HL-60 (cell line): ENCODE measurements around the gene R3HDM2.

Source experiments
- DNase-seq, 2 experiments: peaks; one replicate each; pipeline ENCODE4 v3.0.0-alpha.2; 2010 to 2020; ENCODE audit warnings: low read depth in 1 of 2, low spot score in 1 of 2
- H3K27ac ChIP-seq: fragments of 250-450 bp; sonication (Bioruptor Pico); replicated peaks from 2 replicates; pipeline ENCODE4 v1.5.1; 2020; ENCODE audit warnings: mild to moderate bottlenecking, moderate library complexity
- H3K27me3 ChIP-seq: fragments of 250-450 bp; sonication (Bioruptor Pico); 2 replicates; pipeline ENCODE4 v1.5.1; 2021; ENCODE audit warnings: mild to moderate bottlenecking, moderate library complexity; ENCODE audit not compliant: insufficient read depth, poor library complexity, severe bottlenecking
- H3K4me3 ChIP-seq: replicated peaks from 2 replicates; pipeline ENCODE4 v1.5.1; 2011; ENCODE audit warnings: mild to moderate bottlenecking, control low read depth, low read length; ENCODE audit not compliant: insufficient read depth
- CTCF ChIP-seq: IDR thresholded peaks from one replicate; pipeline ENCODE4 v1.5.1; 2011; ENCODE audit warnings: low read length, control low read depth, inconsistent platforms; ENCODE audit not compliant: insufficient read depth
- GABPA ChIP-seq: IDR thresholded peaks from 2 replicates; pipeline ENCODE4 v1.6.1; 2012; ENCODE audit warnings: low read depth
- POLR2AphosphoS5 ChIP-seq: IDR thresholded peaks from 2 replicates; pipeline ENCODE4 v1.6.1; 2012; ENCODE audit warnings: low read depth
- SPI1 ChIP-seq: IDR thresholded peaks from 2 replicates; pipeline ENCODE4 v1.6.1; 2012; ENCODE audit warnings: low read depth, mild to moderate bottlenecking, borderline replicate concordance
- TF ChIP-seq, protein P1 (sequence below): IDR thresholded peaks from 2 replicates; pipeline ENCODE4 v1.6.1; 2012; ENCODE audit warnings: low read depth; ENCODE audit not compliant: insufficient replicate concordance

Gene R3HDM2

DNA sequence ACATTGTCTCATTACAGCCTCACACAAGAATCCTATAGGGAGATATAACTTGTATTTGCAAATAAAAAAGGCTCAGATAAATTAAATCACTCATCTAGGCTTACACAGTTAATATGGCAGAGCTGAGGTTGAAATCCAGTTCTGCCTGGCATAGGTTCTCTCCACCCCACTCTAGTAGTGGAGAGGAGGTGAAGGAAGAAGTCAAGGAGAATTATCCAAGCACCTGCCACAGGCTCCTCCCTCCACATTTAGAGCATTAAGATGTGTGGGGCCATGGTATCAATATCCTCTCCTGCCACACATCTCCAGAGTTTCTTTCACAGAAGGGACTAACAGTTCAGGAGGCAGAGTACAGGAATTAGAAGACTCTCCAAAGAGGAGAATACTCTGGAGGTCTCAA lies 157.3 kb downstream of the R3HDM2 start:
- TF ChIP-seq, protein P1, sequence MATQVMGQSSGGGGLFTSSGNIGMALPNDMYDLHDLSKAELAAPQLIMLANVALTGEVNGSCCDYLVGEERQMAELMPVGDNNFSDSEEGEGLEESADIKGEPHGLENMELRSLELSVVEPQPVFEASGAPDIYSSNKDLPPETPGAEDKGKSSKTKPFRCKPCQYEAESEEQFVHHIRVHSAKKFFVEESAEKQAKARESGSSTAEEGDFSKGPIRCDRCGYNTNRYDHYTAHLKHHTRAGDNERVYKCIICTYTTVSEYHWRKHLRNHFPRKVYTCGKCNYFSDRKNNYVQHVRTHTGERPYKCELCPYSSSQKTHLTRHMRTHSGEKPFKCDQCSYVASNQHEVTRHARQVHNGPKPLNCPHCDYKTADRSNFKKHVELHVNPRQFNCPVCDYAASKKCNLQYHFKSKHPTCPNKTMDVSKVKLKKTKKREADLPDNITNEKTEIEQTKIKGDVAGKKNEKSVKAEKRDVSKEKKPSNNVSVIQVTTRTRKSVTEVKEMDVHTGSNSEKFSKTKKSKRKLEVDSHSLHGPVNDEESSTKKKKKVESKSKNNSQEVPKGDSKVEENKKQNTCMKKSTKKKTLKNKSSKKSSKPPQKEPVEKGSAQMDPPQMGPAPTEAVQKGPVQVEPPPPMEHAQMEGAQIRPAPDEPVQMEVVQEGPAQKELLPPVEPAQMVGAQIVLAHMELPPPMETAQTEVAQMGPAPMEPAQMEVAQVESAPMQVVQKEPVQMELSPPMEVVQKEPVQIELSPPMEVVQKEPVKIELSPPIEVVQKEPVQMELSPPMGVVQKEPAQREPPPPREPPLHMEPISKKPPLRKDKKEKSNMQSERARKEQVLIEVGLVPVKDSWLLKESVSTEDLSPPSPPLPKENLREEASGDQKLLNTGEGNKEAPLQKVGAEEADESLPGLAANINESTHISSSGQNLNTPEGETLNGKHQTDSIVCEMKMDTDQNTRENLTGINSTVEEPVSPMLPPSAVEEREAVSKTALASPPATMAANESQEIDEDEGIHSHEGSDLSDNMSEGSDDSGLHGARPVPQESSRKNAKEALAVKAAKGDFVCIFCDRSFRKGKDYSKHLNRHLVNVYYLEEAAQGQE: no peak
- TF ChIP-seq POLR2AphosphoS5 (no peak), CTCF (no peak), SPI1 (no peak), GABPA (no peak)
- no peak overlapping the region for H3K4me3 ChIP-seq
- no peak overlapping the region for H3K27ac ChIP-seq
- H3K27me3 ChIP-seq: no peaks in the 10 kb centered on the region
- DNase-seq: no peak

DNA sequence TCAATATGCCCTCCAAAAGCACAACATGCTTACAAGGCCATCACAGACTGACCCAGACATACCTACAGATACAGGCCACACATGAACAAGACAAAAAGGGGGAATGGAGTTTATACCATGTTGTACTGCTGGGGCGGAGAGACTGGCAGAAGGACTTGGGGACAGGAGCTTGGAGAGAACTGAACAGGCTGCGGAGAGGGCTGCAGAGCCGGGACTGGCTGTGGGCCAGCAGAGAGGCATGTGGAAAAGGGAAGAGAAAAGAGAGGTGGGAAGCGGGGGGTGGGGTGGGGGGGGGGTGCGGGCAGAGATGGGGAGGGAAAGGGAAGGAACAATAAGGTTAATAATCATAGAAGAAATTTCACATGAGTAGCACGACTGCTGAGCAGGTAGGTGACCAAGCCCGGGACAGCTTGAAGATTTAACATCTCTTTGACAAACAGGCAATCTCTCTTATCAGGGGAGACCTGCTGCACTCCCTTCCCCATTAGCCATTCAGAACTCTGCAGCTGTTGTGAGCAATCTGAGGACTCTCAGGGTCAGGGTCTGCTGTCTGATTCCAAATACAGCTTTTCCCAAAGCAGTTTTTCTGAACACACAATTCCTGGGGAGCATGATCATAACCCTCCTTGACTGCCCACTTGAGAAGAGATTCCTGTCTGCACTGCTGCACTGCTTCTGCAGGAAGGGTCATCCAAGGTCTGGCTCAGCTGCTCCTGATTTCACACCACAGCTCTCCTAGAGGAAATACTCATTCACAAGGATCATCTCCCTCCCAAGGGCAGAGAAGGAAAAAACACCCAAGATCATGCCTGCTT lies 158.3 kb downstream of the R3HDM2 start:
- DNase-seq: no peak
- no peak overlapping the region for H3K27ac ChIP-seq
- TF ChIP-seq GABPA: no peak
- TF ChIP-seq, protein P1: no peak
- TF ChIP-seq SPI1: no peak
- TF ChIP-seq CTCF: no peak
- TF ChIP-seq POLR2AphosphoS5: no peak
- no peaks in the 10 kb centered on the region for H3K27me3 ChIP-seq
- no peak overlapping the region for H3K4me3 ChIP-seq

DNA sequence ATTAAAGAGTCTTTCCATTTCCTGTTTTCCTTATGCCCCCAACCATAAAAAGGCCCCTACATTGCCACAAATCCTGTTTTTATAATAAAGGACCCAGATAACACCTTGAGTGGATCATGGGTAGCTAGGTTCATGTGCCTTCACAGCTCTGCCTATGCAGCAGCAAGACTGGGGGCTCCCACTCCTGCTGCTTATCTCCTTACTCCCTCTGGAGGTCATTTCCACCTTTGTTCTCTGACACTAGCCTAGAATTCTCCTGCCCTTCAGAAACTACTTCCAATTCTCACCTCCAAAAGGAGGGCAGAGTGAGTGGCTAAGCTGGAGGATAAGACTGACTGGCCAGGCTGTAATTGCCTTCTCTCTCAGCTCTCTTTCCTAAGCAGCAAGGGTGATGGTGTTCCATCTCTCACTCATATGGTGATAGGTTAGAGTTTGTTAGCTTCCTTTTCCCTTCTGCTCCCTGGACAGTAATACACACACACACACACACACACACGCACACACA lies 159.8 kb downstream of the R3HDM2 start:
- no peak for DNase-seq
- Histone ChIP-seq H3K4me3 (no peak overlapping the region), H3K27ac (no peak overlapping the region), H3K27me3 (no peaks in the 10 kb centered on the region)
- TF ChIP-seq SPI1 (no peak), CTCF (no peak), POLR2AphosphoS5 (no peak)
- TF ChIP-seq, protein P1: no peak
